Activated naive CD8-positive, alpha-beta T cell treated with anti-CD3 and anti-CD28 coated beads, Interleukin-2, amount 50 U/mL, for 24 hours (primary cell): Measurements from ENCODE around the gene ANKRD36C.
"Not testable (repeated sequence)": the region's sequence is repeated elsewhere in the genome, so short reads cannot be mapped to it uniquely, and the experiment has no call there.

Source experiments
- ATAC-seq: fragments of 150-1000 bp; cut with Tn5 transposase; one replicate; pipeline ENCODE4 v1.10.0; 2021
- DNase-seq: peaks from one replicate; pipeline ENCODE4 v3.0.0; 2021
- H3K27ac Mint-ChIP-seq: one replicate; pipeline ENCODE4 v1.8.0; 2021; ENCODE audit warnings: mild to moderate bottlenecking, mixed read lengths
- H3K27me3 Mint-ChIP-seq: one replicate; pipeline ENCODE4 v1.8.0; 2021; ENCODE audit warnings: mixed read lengths
- H3K36me3 Mint-ChIP-seq: one replicate; pipeline ENCODE4 v1.8.0; 2021; ENCODE audit warnings: low read depth, mixed read lengths
- H3K4me1 Mint-ChIP-seq: one replicate; pipeline ENCODE4 v1.8.0; 2021; ENCODE audit warnings: mixed read lengths
- H3K4me3 Mint-ChIP-seq: one replicate; pipeline ENCODE4 v1.8.0; 2021; ENCODE audit warnings: mild to moderate bottlenecking, moderate library complexity, mixed read lengths
- H3K9me3 Mint-ChIP-seq: one replicate; pipeline ENCODE4 v1.8.0; 2021; ENCODE audit warnings: mixed read lengths

ANKRD36C gene

GRCh38 chr2:95915131-95915530 lies 76.5 kb downstream of the ANKRD36C start:
- not testable (repeated sequence) for H3K4me3 Mint-ChIP-seq, H3K27me3 Mint-ChIP-seq, H3K27ac Mint-ChIP-seq, DNase-seq, H3K9me3 Mint-ChIP-seq, ATAC-seq, H3K4me1 Mint-ChIP-seq
- H3K36me3 Mint-ChIP-seq: peaks cover 49% of the 10 kb centered on the region

GRCh38 chr2:95911431-95911830 lies 80.2 kb downstream of the ANKRD36C start:
- H3K4me1 Mint-ChIP-seq, H3K27me3 Mint-ChIP-seq, H3K9me3 Mint-ChIP-seq, DNase-seq, ATAC-seq, H3K4me3 Mint-ChIP-seq, H3K27ac Mint-ChIP-seq: not testable (repeated sequence)
- peaks cover 29% of the 10 kb centered on the region for H3K36me3 Mint-ChIP-seq

GRCh38 chr2:95894443-95894842 lies 97.2 kb downstream of the ANKRD36C start:
- not testable (repeated sequence) for DNase-seq, H3K4me3 Mint-ChIP-seq, H3K9me3 Mint-ChIP-seq, H3K4me1 Mint-ChIP-seq, H3K27ac Mint-ChIP-seq, ATAC-seq, H3K27me3 Mint-ChIP-seq
- H3K36me3 Mint-ChIP-seq: peaks cover 22% of the 10 kb centered on the region

GRCh38 chr2:95867929-95868328 lies 123.7 kb downstream of the ANKRD36C start:
- not testable (repeated sequence) for DNase-seq, ATAC-seq, H3K4me3 Mint-ChIP-seq, H3K27ac Mint-ChIP-seq, H3K9me3 Mint-ChIP-seq, H3K4me1 Mint-ChIP-seq, H3K27me3 Mint-ChIP-seq
- H3K36me3 Mint-ChIP-seq: peaks cover 12% of the 10 kb centered on the region

- ATAC-seq, DNase-seq: not testable (repeated sequence)
Observed at GRCh38 chr2:95867047-95867677, 124.5 kb downstream of the ANKRD36C start.

GRCh38 chr2:95862121-95862520 lies 129.5 kb downstream of the ANKRD36C start:
- H3K36me3 Mint-ChIP-seq, H3K27me3 Mint-ChIP-seq, H3K27ac Mint-ChIP-seq, ATAC-seq, H3K4me3 Mint-ChIP-seq, H3K4me1 Mint-ChIP-seq, H3K9me3 Mint-ChIP-seq, DNase-seq: not testable (repeated sequence)

More at GRCh38 chr2:95867047-95867677, 124.5 kb downstream of the ANKRD36C start:
- not testable (repeated sequence) for H3K27me3 Mint-ChIP-seq, H3K4me3 Mint-ChIP-seq, H3K9me3 Mint-ChIP-seq, H3K27ac Mint-ChIP-seq, H3K4me1 Mint-ChIP-seq
- H3K36me3 Mint-ChIP-seq: peaks cover 12% of the 10 kb centered on the region

- Mint-ChIP-seq H3K9me3 (no peaks in the 10 kb centered on the region), H3K27ac (no peak overlapping the region), H3K36me3 (peaks cover 58% of the 10 kb centered on the region), H3K27me3 (no peaks in the 10 kb centered on the region), H3K4me3 (no peak overlapping the region), H3K4me1 (no peaks in the 10 kb centered on the region)
- ATAC-seq (no peak), DNase-seq (no peak)
Observed at GRCh38 chr2:95836151-95836550, 155.5 kb downstream of the ANKRD36C start.

- ATAC-seq, H3K27me3 Mint-ChIP-seq, H3K4me3 Mint-ChIP-seq, DNase-seq, H3K27ac Mint-ChIP-seq, H3K9me3 Mint-ChIP-seq, H3K4me1 Mint-ChIP-seq: not testable (repeated sequence)
- peaks cover 64% of the 10 kb centered on the region for H3K36me3 Mint-ChIP-seq
Observed at GRCh38 chr2:95834077-95835013, 157.3 kb downstream of the ANKRD36C start.

- DNase-seq, H3K4me1 Mint-ChIP-seq, H3K27me3 Mint-ChIP-seq, ATAC-seq, H3K4me3 Mint-ChIP-seq, H3K27ac Mint-ChIP-seq: not testable (repeated sequence)
- peaks cover 50% of the 10 kb centered on the region for H3K9me3 Mint-ChIP-seq
- H3K36me3 Mint-ChIP-seq: peaks cover 31% of the 10 kb centered on the region
Observed at GRCh38 chr2:95824218-95824617, 167.4 kb downstream of the ANKRD36C start.

GRCh38 chr2:95817521-95817920 lies 174.1 kb downstream of the ANKRD36C start:
- not testable (repeated sequence) for H3K27me3 Mint-ChIP-seq, H3K4me3 Mint-ChIP-seq

GRCh38 chr2:95813311-95813710 lies 178.3 kb downstream of the ANKRD36C start:
- H3K27ac Mint-ChIP-seq, H3K4me1 Mint-ChIP-seq, H3K27me3 Mint-ChIP-seq, ATAC-seq, DNase-seq, H3K4me3 Mint-ChIP-seq: not testable (repeated sequence)
- H3K9me3 Mint-ChIP-seq: peaks cover 31% of the 10 kb centered on the region
- H3K36me3 Mint-ChIP-seq: peaks cover 25% of the 10 kb centered on the region

More at GRCh38 chr2:95817521-95817920, 174.1 kb downstream of the ANKRD36C start:
- peaks cover 54% of the 10 kb centered on the region for H3K9me3 Mint-ChIP-seq
- not testable (repeated sequence) for ATAC-seq, H3K4me1 Mint-ChIP-seq, H3K27ac Mint-ChIP-seq, DNase-seq
- H3K36me3 Mint-ChIP-seq: peaks cover 26% of the 10 kb centered on the region

GRCh38 chr2:95799892-95800291 lies 191.7 kb downstream of the ANKRD36C start:
- ATAC-seq: no peak

GRCh38 chr2:95799147-95799889 lies 192.3 kb downstream of the ANKRD36C start:
- H3K36me3 Mint-ChIP-seq, H3K4me3 Mint-ChIP-seq, H3K9me3 Mint-ChIP-seq, ATAC-seq, H3K4me1 Mint-ChIP-seq, H3K27me3 Mint-ChIP-seq, H3K27ac Mint-ChIP-seq, DNase-seq: not testable (repeated sequence)

More at GRCh38 chr2:95799892-95800291, 191.7 kb downstream of the ANKRD36C start:
- no peaks in the 10 kb centered on the region for H3K4me1 Mint-ChIP-seq
- no peak overlapping the region for H3K27ac Mint-ChIP-seq
- no peaks in the 10 kb centered on the region for H3K27me3 Mint-ChIP-seq
- DNase-seq: no peak
- H3K9me3 Mint-ChIP-seq: peaks cover 12% of the 10 kb centered on the region
- no peak overlapping the region for H3K4me3 Mint-ChIP-seq
- peaks cover 10% of the 10 kb centered on the region for H3K36me3 Mint-ChIP-seq

- H3K4me3 Mint-ChIP-seq, H3K36me3 Mint-ChIP-seq, H3K9me3 Mint-ChIP-seq, H3K4me1 Mint-ChIP-seq, DNase-seq, ATAC-seq, H3K27ac Mint-ChIP-seq, H3K27me3 Mint-ChIP-seq: not testable (repeated sequence)
Observed at GRCh38 chr2:95796249-95797099, 195.2 kb downstream of the ANKRD36C start.
